Adrenal gland (tissue), 5 donors: ENCODE data around the gene NLGN3.

ENCODE experiments used
- CTCF ChIP-seq, 6 experiments: fragments of 450-650 bp in 4 of 6; fragments of 200-600 bp in 2 of 6; sonication (generic) in 1 of 6; IDR thresholded peaks; 1 replicate in 5 of 6; 2 replicates in 1 of 6; pipeline versions ENCODE4 v1.5.1 to v1.8.0; 2016 to 2021; ENCODE audit warnings: antibody characterized with exemption in 6 of 6, mild to moderate bottlenecking in 2 of 6, moderate library complexity in 1 of 6
- POLR2A ChIP-seq, 2 donors: fragments of 450-650 bp; IDR thresholded peaks; one replicate each; pipeline ENCODE4 v1.6.1; 2017; ENCODE audit warnings: antibody characterized with exemption in 2 of 2, mild to moderate bottlenecking in 2 of 2, moderate library complexity in 1 of 2
- donor health status: DM: no; HTN: no; CAD: no.

DNA sequence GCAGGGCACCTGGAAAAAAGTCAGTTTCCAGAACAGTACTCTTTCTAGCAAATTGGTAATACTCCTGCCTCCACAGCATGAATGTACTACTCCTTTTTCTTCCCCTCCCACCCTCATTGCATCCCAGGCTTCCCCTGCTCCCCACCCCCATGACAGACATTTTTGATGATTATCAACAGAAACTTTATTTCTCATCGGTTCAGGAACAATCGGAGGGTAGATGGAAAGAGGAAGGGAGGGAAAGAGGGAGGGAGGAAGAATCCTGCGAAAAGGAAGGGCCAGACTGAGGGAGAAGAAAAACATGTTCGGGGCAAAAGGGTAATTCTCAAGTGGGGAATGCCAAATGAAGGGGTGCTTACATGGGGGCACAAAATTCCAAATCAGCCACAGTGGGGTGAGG, 37.4 kb upstream of the NLGN3 start:
- TF ChIP-seq CTCF (IDR thresholded peaks at IDR 0.05) (no peak), POLR2A (IDR thresholded peaks at IDR 0.05) (no peak)
